Measurements from ENCODE around the gene RAMP2.
"Not testable (repeated sequence)": the region's sequence is repeated elsewhere in the genome, so short reads cannot be mapped to it uniquely, and the experiment has no call there.

RAMP2 gene

GRCh38 chr17:42769964-42770363, 8.9 kb downstream of the RAMP2 start:
- not testable (repeated sequence) for DNase-seq

GRCh38 chr17:42772945-42773289, 11.9 kb downstream of the RAMP2 start:
- DNase-seq, result no peak

- peak; percentile 83 to 91 (median 90) for DNase-seq
Measured at GRCh38 chr17:42773290-42774035, 12.4 kb downstream of the RAMP2 start, which contains the start of gene VPS25. VPS25 (plus strand) TSS chr17:42773449; CDS start chr17:42773476, 27 bp downstream.

GRCh38 chr17:42774066-42774745, 13.2 kb downstream of the RAMP2 start:
- no peak for DNase-seq

GRCh38 chr17:42775534-42776098, 14.6 kb downstream of the RAMP2 start:
- peak; percentile 53 to 79 (median 64) for DNase-seq

GRCh38 chr17:42778570-42778969, 17.5 kb downstream of the RAMP2 start:
- DNase-seq, result no peak

- no peak for DNase-seq
Measured at GRCh38 chr17:42779304-42779935, 18.4 kb downstream of the RAMP2 start.

GRCh38 chr17:42779936-42780850, 19.2 kb downstream of the RAMP2 start, which contains the start of gene WNK4:
WNK4 (plus strand) TSS chr17:42780610; CDS start chr17:42780699, 89 bp downstream.
- no peak for DNase-seq

GRCh38 chr17:42780851-42781638, 20.0 kb downstream of the RAMP2 start:
- DNase-seq, result no peak

GRCh38 chr17:42781639-42782165, 20.7 kb downstream of the RAMP2 start:
- DNase-seq, result no peak

GRCh38 chr17:42782166-42783061, 21.4 kb downstream of the RAMP2 start:
- DNase-seq, result no peak

- DNase-seq, result peak in 1 of 4 experiments; percentile 13
Measured at GRCh38 chr17:42783062-42783790, 22.2 kb downstream of the RAMP2 start.

GRCh38 chr17:42783791-42784138, 22.7 kb downstream of the RAMP2 start:
- no peak for DNase-seq

- peak; percentile 53 to 76 (median 59) for DNase-seq
Measured at GRCh38 chr17:42784409-42784808, 23.4 kb downstream of the RAMP2 start.

- DNase-seq, result peak; percentile 31 to 75 (median 46)
Measured at GRCh38 chr17:42784811-42785592, 24.0 kb downstream of the RAMP2 start.

GRCh38 chr17:42787266-42787665, 26.2 kb downstream of the RAMP2 start:
- no peak for DNase-seq

- DNase-seq, result no peak
Measured at GRCh38 chr17:42791948-42792347, 30.9 kb downstream of the RAMP2 start.

GRCh38 chr17:42792545-42792944, 31.5 kb downstream of the RAMP2 start:
- no peak for DNase-seq
